Measurements from ENCODE around the gene STOML2.

STOML2 gene

DNA sequence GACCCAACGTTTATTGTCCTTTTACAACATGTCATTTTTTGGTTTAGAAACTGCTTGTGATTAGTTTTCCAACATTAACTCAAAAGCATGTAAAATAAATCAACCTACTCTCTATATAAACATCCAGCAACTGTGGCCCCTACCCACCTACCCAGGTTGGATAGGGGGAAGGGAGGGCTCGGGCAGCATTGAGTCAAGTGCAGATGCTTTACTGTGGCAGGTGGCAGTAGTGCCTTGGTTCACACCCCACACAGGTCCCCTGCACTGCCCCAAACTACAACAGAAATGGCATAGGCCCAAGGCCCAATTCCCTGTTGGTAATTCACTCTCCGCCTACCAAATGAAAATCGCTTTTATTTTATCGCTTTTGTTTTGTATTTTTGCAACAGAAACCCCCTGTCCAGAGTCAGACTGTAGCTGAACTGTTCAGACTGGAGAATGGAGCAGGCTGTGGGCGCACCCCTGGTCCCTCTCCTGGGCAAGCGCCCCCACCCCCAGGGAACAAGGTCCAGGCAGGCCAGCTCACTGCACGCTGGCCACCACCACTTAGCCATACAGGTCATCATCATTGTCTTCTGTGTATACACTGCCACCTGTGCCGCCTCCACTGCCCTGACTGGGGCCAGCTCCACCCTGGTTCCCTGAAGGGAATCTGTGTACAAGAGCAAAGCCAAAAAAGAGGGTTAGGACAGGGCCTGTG lies 46.2 kb downstream of the STOML2 start:
- no peaks in the 10 kb centered on the region for H3K27me3 ChIP-seq
- H4K20me1 ChIP-seq = peaks cover 35 to 100% (median 94%) of the 10 kb centered on the region in 11 experiments
- TF ChIP-seq Cebpa-rat (IDR thresholded peaks at IDR 0.05) = no peak
- H3K4me2 ChIP-seq = no peak overlapping the region
- H3K27ac ChIP-seq = no peak overlapping the region
- H3K4me1 ChIP-seq = no peaks in the 10 kb centered on the region
- H3K9me3 ChIP-seq (replicated peaks in 1 of 11) = no peaks in the 10 kb centered on the region
- peaks cover 96 to 100% (median 99%) of the 10 kb centered on the region in 11 experiments for H3K36me3 ChIP-seq
- no peak overlapping the region for H3K4me3 ChIP-seq
- H3K9ac ChIP-seq = no peak overlapping the region

DNA sequence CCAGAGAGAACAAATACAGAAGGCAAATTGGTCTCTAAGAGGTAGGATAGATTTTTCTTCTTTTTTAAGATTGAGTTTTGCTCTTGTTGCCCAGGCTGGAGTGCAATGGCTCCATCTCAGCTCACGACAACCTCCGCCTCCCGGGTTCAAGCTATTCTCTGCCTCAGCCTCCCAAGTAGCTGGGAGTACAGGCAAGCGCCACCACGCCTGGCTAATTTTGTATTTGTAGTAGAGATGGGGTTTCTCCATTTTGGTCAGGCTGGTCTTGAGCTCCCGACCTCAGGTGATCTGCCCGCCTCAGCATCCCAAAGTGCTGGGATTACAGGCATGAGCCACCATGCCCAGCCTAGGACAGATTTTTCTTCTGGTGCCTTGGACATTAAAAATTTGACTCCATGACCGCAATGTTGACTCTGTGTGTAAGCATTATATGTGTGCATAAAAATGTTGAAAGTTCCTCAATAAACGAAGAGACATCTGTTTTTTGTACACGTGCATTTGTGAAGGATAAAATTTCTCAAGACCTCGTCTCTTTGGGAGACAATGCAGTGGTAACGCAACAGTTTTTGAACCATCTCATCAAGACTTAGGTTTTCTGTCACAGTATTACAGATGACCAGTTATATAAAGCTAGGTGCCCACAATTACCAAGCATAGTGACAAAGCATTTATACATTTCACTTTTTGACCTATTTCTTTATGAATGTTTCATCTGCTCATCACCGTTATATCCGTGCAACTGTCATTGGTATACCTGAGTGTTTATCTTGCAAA lies 47.9 kb downstream of the STOML2 start:
- TF ChIP-seq Cebpa-rat (IDR thresholded peaks at IDR 0.05) = no peak
- H3K27ac ChIP-seq = no peak overlapping the region
- H3K9ac ChIP-seq = no peak overlapping the region
- no peaks in the 10 kb centered on the region for H3K27me3 ChIP-seq
- no peak overlapping the region for H3K4me3 ChIP-seq
- no peaks in the 10 kb centered on the region for H3K9me3 ChIP-seq (replicated peaks in 1 of 11)
- no peak overlapping the region for H3K4me2 ChIP-seq
- peaks cover 94 to 100% (median 98%) of the 10 kb centered on the region in 11 experiments for H3K36me3 ChIP-seq
- H4K20me1 ChIP-seq = peaks cover 20 to 94% (median 80%) of the 10 kb centered on the region in 11 experiments
- no peaks in the 10 kb centered on the region for H3K4me1 ChIP-seq

DNA sequence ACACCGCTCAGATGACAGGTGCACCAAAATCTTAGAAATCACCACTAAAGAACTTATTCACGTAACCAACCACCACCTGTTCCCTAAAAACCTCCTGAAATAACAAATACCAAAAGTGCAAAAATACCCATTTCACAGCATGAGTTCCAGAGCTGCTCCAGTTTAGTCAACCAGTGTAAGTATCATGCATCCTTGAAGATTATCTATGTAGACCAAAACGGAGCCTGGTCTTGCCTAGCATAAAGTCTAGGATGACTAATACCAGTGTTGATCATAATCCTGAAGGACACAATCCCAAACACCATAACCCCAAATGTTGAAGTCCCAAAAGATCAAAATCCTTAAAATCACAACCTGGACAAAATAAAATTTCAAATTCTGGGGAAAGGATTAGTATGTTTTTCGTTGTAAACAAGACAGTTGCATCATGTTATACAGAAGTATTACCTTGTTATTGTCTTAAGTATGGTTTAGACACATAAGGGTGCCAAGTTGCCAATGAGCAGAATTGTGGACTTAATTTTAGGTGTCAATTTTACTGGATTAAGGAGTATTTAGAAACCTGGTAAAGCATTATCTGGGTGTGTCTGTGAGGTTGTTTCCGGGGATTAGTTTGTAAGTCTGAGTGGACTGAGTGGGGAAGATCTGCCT lies 48.6 kb downstream of the STOML2 start:
- no peak overlapping the region for H3K4me3 ChIP-seq
- TF ChIP-seq Cebpa-rat (IDR thresholded peaks at IDR 0.05) = no peak
- H3K9ac ChIP-seq = no peak overlapping the region
- H3K27ac ChIP-seq = no peak overlapping the region
- peaks cover 12 to 92% (median 73%) of the 10 kb centered on the region in 11 experiments; a peak in 21 of 22 replicates for H4K20me1 ChIP-seq
- H3K4me2 ChIP-seq = no peak overlapping the region
- H3K36me3 ChIP-seq = peaks cover 94 to 100% (median 98%) of the 10 kb centered on the region in 11 experiments
- H3K4me1 ChIP-seq = no peaks in the 10 kb centered on the region
- H3K9me3 ChIP-seq (replicated peaks in 1 of 11) = no peaks in the 10 kb centered on the region
- H3K27me3 ChIP-seq = no peaks in the 10 kb centered on the region

GRCh38 chr9:35051069-35051967 lies 51.6 kb downstream of the STOML2 start:
- no peaks in the 10 kb centered on the region for H3K27me3 ChIP-seq
- H3K9ac ChIP-seq = no peak overlapping the region
- H3K4me2 ChIP-seq = no peak overlapping the region
- H3K27ac ChIP-seq = no peak overlapping the region
- peaks cover 76 to 93% (median 88%) of the 10 kb centered on the region in 11 experiments for H3K36me3 ChIP-seq
- no peak for TF ChIP-seq Cebpa-rat (IDR thresholded peaks at IDR 0.05)
- H3K4me1 ChIP-seq = no peaks in the 10 kb centered on the region
- no peak overlapping the region for H3K4me3 ChIP-seq
- H3K9me3 ChIP-seq (replicated peaks in 1 of 11) = no peaks in the 10 kb centered on the region
- peaks cover 0 to 63% (median 45%) of the 10 kb centered on the region in 11 experiments; a peak in 18 of 22 replicates for H4K20me1 ChIP-seq
